ENCODE results near the gene ADH5.
"Not testable (repeated sequence)": the region's sequence is repeated elsewhere in the genome, so short reads cannot be mapped to it uniquely, and the experiment has no call there.

ADH5 gene

GRCh38 chr4:99029852-99030251 is 58.7 kb downstream of the ADH5 start:
- no peak for DNase-seq (ENCODE audit: low read depth in 2 of 2)

- DNase-seq (ENCODE audit: low read depth in 2 of 2): no peak
Observed at GRCh38 chr4:99029018-99029735, 59.4 kb downstream of the ADH5 start.

- no peak for DNase-seq (ENCODE audit: low read depth in 2 of 2)
Observed at GRCh38 chr4:99028187-99028586, 60.4 kb downstream of the ADH5 start.

GRCh38 chr4:99027304-99027703 is 61.3 kb downstream of the ADH5 start:
- DNase-seq (ENCODE audit: low read depth in 2 of 2): no peak

- DNase-seq (ENCODE audit: low read depth in 2 of 2): no peak
Observed at GRCh38 chr4:99025506-99025905, 63.1 kb downstream of the ADH5 start.

- DNase-seq (ENCODE audit: low read depth in 2 of 2): no peak
Observed at GRCh38 chr4:99024481-99025275, 63.9 kb downstream of the ADH5 start.

GRCh38 chr4:99023800-99024251 is 64.8 kb downstream of the ADH5 start:
- DNase-seq (ENCODE audit: low read depth in 2 of 2): not testable (repeated sequence)

GRCh38 chr4:99022566-99022965 is 66.0 kb downstream of the ADH5 start:
- DNase-seq (ENCODE audit: low read depth in 2 of 2): no peak

- no peak for DNase-seq (ENCODE audit: low read depth in 2 of 2)
Observed at GRCh38 chr4:99021386-99021785, 67.2 kb downstream of the ADH5 start.

Measured in stimulated activated CD4-positive, alpha-beta T cell treated with anti-CD3 and anti-CD28 coated beads, Interleukin-12 subunit alpha, Interleukin-12 subunit beta, amount 100 ng/mL, for 24 hours (primary cell).